Adrenal gland (tissue), 12 donors: ENCODE data around the gene BCAT1. TPM values are rescaled to one million over a fixed set of nuclear protein-coding genes. Genes with fewer than 3 reads are reported as not detected.

ENCODE experiments used
- DNase-seq, 7 donors: peaks; one replicate each; pipeline ENCODE4 v3.0.0-alpha.2; 2019 to 2020
- H3K27ac ChIP-seq, 5 donors: fragments of 200-600 bp; sonication (generic) in 4 of 5; 1 replicate in 3 of 5; 2 replicates in 2 of 5; pipeline versions ENCODE4 v1.5.1 to v1.8.0; 2016 to 2020; ENCODE audit warnings: mild to moderate bottlenecking in 1 of 5
- H3K27me3 ChIP-seq: fragments of 200-600 bp; 2 replicates; pipeline ENCODE4 v1.8.0; 2021
- H3K36me3 ChIP-seq, 2 donors: fragments of 200-600 bp; replicated peaks in 1 of 2; 1 replicate in 1 of 2; 2 replicates in 1 of 2; pipeline versions ENCODE4 v1.5.1 to v1.8.0; 2018 to 2022
- H3K4me1 ChIP-seq, 2 donors: fragments of 200-600 bp; replicated peaks in 1 of 2; 1 replicate in 1 of 2; 2 replicates in 1 of 2; pipeline versions ENCODE4 v1.5.1 to v1.8.0; 2018 to 2021
- H3K4me3 ChIP-seq, 4 donors: fragments of 200-600 bp; sonication (generic) in 3 of 4; one replicate each; pipeline ENCODE4 v1.5.1; 2016 to 2018
- H3K9me3 ChIP-seq, 3 donors: fragments of 200-600 bp; sonication (generic) in 1 of 3; replicated peaks in 1 of 3; 1 replicate in 2 of 3; 2 replicates in 1 of 3; pipeline versions ENCODE4 v1.5.1 to v1.8.0; 2016 to 2021
- POLR2A ChIP-seq, 2 donors: fragments of 450-650 bp; IDR thresholded peaks; one replicate each; pipeline ENCODE4 v1.6.1; 2017; ENCODE audit warnings: antibody characterized with exemption in 2 of 2, mild to moderate bottlenecking in 2 of 2, moderate library complexity in 1 of 2
- WGBS, 4 donors: extraction: QIAGEN DNeasy Blood & Tissue Kit in 2 of 4; methylation state at CpG; one replicate each; pipeline versions ENCODE4 v1.1.5 to v1.1.7; 2013 to 2017; 5-methylcytosine and 5-hydroxymethylcytosine counted together
- intact Hi-C, 2 donors: fragments of 100-400 bp; cut with DNase I; formaldehyde crosslinking; loops; one replicate each; pipeline versions ENCODE4 v1.14.1 to v1.15.0; 2022 to 2023
- polyA plus RNA-seq, 3 donors: library from polyadenylated mRNA; stranded (reverse); fragments of 200-250 nt in 2 of 3; fragments of 350-450 nt in 1 of 3; fragmentation: Illumina TruSeq in 1 of 3; extraction: RNeasy Lipid Tissue Mini Kit (QIAGEN cat#74804) in 1 of 3; gene quantifications; one replicate each; pipeline ENCODE4 v1.2.3, GENCODE V29; 2013 to 2014
- total RNA-seq, 9 donors: library from RNA; depleted of rRNA in 4 of 9; stranded (reverse); fragments of >200 nt in 4 of 9; fragments of 120-200 nt in 1 of 9; fragmentation: NEBNext Ultra II Directional in 1 of 9; extraction: Animal tissue kit (Norgen Biotek cat#: 25700) in 1 of 9; gene quantifications; one replicate each; pipeline versions ENCODE4 v1.1.0 to v1.2.4, GENCODE V29; 2013 to 2023
- TF ChIP-seq, protein P1 (sequence below), 6 experiments: fragments of 450-650 bp in 4 of 6; fragments of 200-600 bp in 2 of 6; sonication (generic) in 1 of 6; IDR thresholded peaks; 1 replicate in 5 of 6; 2 replicates in 1 of 6; pipeline versions ENCODE4 v1.5.1 to v1.8.0; 2016 to 2021; ENCODE audit warnings: antibody characterized with exemption in 6 of 6, mild to moderate bottlenecking in 2 of 6, moderate library complexity in 1 of 6
- donor health status: healthy with polysubstance abuse.
- donor health status: Bipolar disorder and iron deficiency.
- donor health status: DM: yes; HTN: yes; CAD: no.
- donor health status: DM: no; HTN: no; CAD: no.
- donor health status: DM: no; HTN: no; CAD: no.
- donor health status: DM: yes; HTN: yes; CAD: no.

BCAT1 gene
- total and polyA plus RNA-seq, 12 donors, result 2.1 to 41.5 (median 20.1) TPM

DNA sequence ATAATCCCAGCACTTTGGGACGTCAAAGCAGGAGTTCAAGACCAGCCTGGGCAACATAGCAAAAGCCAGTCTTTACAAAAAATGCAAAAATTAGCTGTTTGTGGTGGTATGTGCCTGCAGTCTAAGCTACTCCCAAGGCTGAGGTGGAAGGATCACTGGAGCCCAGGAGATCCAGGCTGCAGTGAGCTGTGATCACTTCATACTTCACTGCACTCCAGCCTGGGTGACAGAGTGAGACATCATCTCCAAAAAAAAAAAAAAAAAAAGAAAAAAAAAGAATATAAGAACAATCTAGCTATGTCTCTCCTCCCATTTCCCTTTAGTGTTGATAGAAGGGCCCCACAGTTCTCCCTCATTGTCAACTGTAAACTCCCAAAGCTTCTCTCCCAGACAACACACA, 3.5 kb upstream of the BCAT1 start:
- DNase-seq, result no peak
- TF ChIP-seq POLR2A (IDR thresholded peaks at IDR 0.05), result no peak
- TF ChIP-seq, protein P1, sequence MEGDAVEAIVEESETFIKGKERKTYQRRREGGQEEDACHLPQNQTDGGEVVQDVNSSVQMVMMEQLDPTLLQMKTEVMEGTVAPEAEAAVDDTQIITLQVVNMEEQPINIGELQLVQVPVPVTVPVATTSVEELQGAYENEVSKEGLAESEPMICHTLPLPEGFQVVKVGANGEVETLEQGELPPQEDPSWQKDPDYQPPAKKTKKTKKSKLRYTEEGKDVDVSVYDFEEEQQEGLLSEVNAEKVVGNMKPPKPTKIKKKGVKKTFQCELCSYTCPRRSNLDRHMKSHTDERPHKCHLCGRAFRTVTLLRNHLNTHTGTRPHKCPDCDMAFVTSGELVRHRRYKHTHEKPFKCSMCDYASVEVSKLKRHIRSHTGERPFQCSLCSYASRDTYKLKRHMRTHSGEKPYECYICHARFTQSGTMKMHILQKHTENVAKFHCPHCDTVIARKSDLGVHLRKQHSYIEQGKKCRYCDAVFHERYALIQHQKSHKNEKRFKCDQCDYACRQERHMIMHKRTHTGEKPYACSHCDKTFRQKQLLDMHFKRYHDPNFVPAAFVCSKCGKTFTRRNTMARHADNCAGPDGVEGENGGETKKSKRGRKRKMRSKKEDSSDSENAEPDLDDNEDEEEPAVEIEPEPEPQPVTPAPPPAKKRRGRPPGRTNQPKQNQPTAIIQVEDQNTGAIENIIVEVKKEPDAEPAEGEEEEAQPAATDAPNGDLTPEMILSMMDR (IDR thresholded peaks at IDR 0.05), result no peak
- intact Hi-C loops, result no loop called here
- Histone ChIP-seq H3K36me3 (no peaks in the 10 kb centered on the region), H3K4me3 (no peak overlapping the region), H3K9me3 (no peaks in the 10 kb centered on the region), H3K4me1 (no peaks in the 10 kb centered on the region), H3K27ac (no peak overlapping the region), H3K27me3 (no peaks in the 10 kb centered on the region)
- 59 to 92% (median 80%) methylated on average over 1 of the region's 1 CpG for WGBS, 4 donors

DNA sequence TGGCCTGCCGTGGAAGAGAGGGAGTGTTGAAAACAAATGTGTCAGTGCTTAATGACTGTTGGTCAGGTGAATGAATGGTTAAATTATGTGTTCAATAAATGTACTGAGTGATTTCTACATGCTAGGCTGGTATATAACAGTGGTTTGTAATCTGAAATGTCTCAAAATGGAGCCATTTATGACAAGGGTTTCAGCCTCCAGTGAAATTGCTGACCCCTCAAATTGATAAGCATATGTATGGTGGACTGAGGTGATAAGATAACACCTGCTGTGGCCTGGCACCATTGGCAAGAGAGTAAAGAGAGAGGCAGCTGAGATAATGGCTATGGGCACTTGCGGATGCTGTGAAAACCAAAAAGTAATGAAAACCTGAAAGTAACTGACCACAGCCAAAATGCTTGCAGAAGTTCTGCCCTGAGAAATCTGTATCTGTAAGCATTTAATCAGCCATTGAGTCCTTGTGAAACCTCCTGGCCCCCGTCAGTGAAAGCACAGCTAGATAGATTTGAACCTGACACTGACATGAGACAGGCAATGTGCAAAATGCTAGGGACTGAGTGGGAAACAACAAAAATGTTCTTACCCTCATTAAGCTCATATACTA, 1.4 kb upstream of the BCAT1 start:
- 73 to 84% (median 77%) methylated on average over 3 of the region's 3 CpGs for WGBS, 4 donors

DNA sequence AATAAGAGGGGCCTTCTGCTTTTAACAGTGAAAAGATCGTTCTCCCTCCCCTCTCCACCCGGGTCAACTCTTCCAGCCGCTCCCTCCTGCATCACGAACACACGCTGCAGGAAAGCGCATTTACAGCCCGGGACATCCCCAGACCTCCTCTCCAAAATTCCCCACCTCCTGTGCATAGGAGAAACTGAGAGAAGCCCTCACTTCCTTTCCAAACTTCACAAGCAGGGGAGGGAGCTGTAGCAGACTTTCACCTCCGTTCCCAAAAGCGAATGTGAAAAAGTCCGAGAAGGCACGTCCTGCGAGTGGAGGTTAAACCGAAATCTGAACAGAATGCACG, 513 bp downstream of the BCAT1 start:
- Histone ChIP-seq H3K36me3 (no peaks in the 10 kb centered on the region), H3K27ac (peak overlapping the region in 2 of 5 donors; percentile 38 to 64), H3K4me3 (peak overlapping the region; percentile 39 to 72 (median 56)), H3K9me3 (no peaks in the 10 kb centered on the region), H3K27me3 (no peaks in the 10 kb centered on the region), H3K4me1 (peaks cover 0 to 15% of the 10 kb centered on the region in 2 donors)
- DNase-seq, result peak in 1 of 7 donors; percentile 17
- intact Hi-C loops, result no loop called here
- WGBS, 4 donors, result 2 to 3% (median 2%) methylated on average over 14 of the region's 14 CpGs
- TF ChIP-seq POLR2A (IDR thresholded peaks at IDR 0.05), result no peak
- TF ChIP-seq, protein P1 (IDR thresholded peaks at IDR 0.05), result no peak

More for the DNA sequence above, 1.4 kb upstream of the BCAT1 start:
- Histone ChIP-seq H3K27ac (no peak overlapping the region), H3K4me3 (no peak overlapping the region), H3K9me3 (no peaks in the 10 kb centered on the region), H3K36me3 (no peaks in the 10 kb centered on the region), H3K27me3 (no peaks in the 10 kb centered on the region), H3K4me1 (peaks cover 0 to 15% of the 10 kb centered on the region in 2 donors)
- TF ChIP-seq, protein P1 (IDR thresholded peaks at IDR 0.05), result no peak
- no peak for TF ChIP-seq POLR2A (IDR thresholded peaks at IDR 0.05)
- DNase-seq, result peak in 2 of 7 donors; percentile 23 to 29
- intact Hi-C loops, result no loop called here

DNA sequence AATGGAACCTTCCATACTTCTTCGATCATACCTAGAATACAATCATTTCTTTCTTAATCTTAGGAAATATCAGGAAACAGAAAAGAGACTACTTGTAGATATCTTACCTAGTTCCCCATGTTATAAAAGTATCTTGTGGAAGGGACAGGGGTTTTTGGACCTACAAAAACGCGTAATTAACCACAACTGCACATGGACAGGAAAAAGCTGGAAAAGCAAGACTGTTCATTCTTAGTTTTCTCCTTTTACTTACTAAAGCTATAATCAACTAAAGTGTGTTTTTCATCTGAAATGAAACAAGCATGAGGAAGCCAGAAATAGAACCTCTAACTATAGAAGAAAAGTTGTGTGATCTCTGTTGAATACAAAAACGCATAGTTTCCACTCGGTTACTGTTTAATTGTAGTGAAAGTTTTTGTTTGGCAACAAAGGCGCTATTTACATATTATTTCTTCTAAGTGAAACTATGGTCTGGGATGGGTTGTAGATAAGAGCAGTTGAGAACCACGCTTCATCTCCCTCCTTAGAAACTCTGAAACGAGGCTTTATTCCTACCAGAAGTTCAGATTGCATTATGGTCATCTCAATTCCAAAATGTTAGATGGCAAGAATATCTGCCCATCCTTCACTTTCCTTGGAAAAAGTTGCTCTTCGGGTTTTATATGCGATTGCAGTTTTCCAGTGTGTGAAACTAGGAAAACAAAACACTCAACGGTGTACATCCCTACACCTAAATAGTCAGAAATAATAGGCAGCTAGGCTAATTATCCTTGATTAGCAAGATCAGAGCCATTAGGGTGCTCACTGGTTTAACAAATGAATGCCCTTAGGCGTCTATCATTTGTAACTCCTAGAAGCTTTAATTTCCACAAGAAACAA, 1.1 kb downstream of the BCAT1 start:
- H3K27me3 ChIP-seq, result no peaks in the 10 kb centered on the region
- H3K4me1 ChIP-seq, result peaks cover 0 to 15% of the 10 kb centered on the region in 2 donors
- TF ChIP-seq POLR2A (IDR thresholded peaks at IDR 0.05), result no peak
- TF ChIP-seq, protein P1 (IDR thresholded peaks at IDR 0.05), result no peak
- WGBS, 4 donors, result 32 to 47% (median 46%) methylated on average over 12 of the region's 12 CpGs
- H3K4me3 ChIP-seq, result peak overlapping the region in 2 of 4 donors; percentile 40 to 72
- intact Hi-C loops, result no loop called here
- peak overlapping the region in 2 of 5 donors; percentile 38 to 71 for H3K27ac ChIP-seq
- H3K36me3 ChIP-seq, result no peaks in the 10 kb centered on the region
- DNase-seq, result no peak
- H3K9me3 ChIP-seq, result no peaks in the 10 kb centered on the region
